Esophagus muscularis mucosa (tissue), 4 donors: ENCODE results near the gene CUX1. TPM values are rescaled to one million over a fixed set of nuclear protein-coding genes. Genes with fewer than 3 reads are reported as not detected.

Experiments used
- DNase-seq: peaks from one replicate; pipeline ENCODE4 v3.0.0-alpha.2; 2017; ENCODE audit errors: extremely low spot score
- H3K27ac ChIP-seq, 4 donors: fragments of 200-600 bp; sonication (generic); replicated peaks in 1 of 4; 1 replicate in 3 of 4; 2 replicates in 1 of 4; pipeline ENCODE4 v1.5.1; 2016 to 2019; ENCODE audit warnings: mild to moderate bottlenecking in 1 of 4
- H3K27me3 ChIP-seq, 4 donors: fragments of 200-600 bp; sonication (generic); one replicate each; pipeline versions ENCODE4 v1.5.1 to v1.6.0; 2016 to 2019
- H3K36me3 ChIP-seq, 4 donors: fragments of 200-600 bp; sonication (generic); one replicate each; pipeline ENCODE4 v1.5.1; 2016 to 2019
- H3K4me1 ChIP-seq, 4 donors: fragments of 200-600 bp; sonication (generic); one replicate each; pipeline ENCODE4 v1.5.1; 2016 to 2019
- H3K4me3 ChIP-seq, 4 donors: fragments of 200-600 bp; sonication (generic); 1 replicate in 2 of 4; 2 replicates in 2 of 4; pipeline ENCODE4 v1.5.1; 2016 to 2019; ENCODE audit warnings: mild to moderate bottlenecking in 4 of 4, moderate library complexity in 1 of 4
- H3K9me3 ChIP-seq, 4 donors: fragments of 200-600 bp; sonication (generic); 1 replicate in 3 of 4; 2 replicates in 1 of 4; pipeline ENCODE4 v1.5.1; 2016 to 2019
- EP300 ChIP-seq: sonication (generic); formaldehyde crosslinking; IDR thresholded peaks from one replicate; pipeline ENCODE4 v1.6.1; 2017; ENCODE audit warnings: antibody characterized with exemption
- POLR2A ChIP-seq: fragments of 450-650 bp; IDR thresholded peaks from one replicate; pipeline ENCODE4 v1.6.1; 2017; ENCODE audit warnings: antibody characterized with exemption, moderate library complexity, mild to moderate bottlenecking, low read depth
- POLR2AphosphoS5 ChIP-seq, 2 donors: sonication (generic); formaldehyde crosslinking; IDR thresholded peaks; one replicate each; pipeline ENCODE4 v1.6.1; 2017; ENCODE audit warnings: antibody characterized with exemption in 2 of 2
- WGBS: methylation state at CpG from one replicate; pipeline ENCODE4 v1.1.5; 2018; 5-methylcytosine and 5-hydroxymethylcytosine counted together
- intact Hi-C: fragments of 100-400 bp; cut with DNase I; formaldehyde crosslinking; loops from one replicate; pipeline ENCODE4 v1.15.1; 2023
- total RNA-seq, 4 donors: library from RNA; depleted of rRNA; stranded (reverse); fragments of >200 nt; gene quantifications; one replicate each; pipeline versions ENCODE4 v1.1.0 to v1.2.1, GENCODE V29; 2016
- TF ChIP-seq, protein P1 (sequence below), 3 experiments: fragments of 200-600 bp in 2 of 3; fragments of 450-650 bp in 1 of 3; sonication (generic) in 2 of 3; IDR thresholded peaks; one replicate each; pipeline ENCODE4 v1.5.1; 2017 to 2019; ENCODE audit warnings: antibody characterized with exemption in 3 of 3, mild to moderate bottlenecking in 2 of 3, moderate library complexity in 1 of 3

Gene CUX1
- total RNA-seq, 4 donors from 2014 or later = 61.5 to 136 (median 92.3) TPM

DNA sequence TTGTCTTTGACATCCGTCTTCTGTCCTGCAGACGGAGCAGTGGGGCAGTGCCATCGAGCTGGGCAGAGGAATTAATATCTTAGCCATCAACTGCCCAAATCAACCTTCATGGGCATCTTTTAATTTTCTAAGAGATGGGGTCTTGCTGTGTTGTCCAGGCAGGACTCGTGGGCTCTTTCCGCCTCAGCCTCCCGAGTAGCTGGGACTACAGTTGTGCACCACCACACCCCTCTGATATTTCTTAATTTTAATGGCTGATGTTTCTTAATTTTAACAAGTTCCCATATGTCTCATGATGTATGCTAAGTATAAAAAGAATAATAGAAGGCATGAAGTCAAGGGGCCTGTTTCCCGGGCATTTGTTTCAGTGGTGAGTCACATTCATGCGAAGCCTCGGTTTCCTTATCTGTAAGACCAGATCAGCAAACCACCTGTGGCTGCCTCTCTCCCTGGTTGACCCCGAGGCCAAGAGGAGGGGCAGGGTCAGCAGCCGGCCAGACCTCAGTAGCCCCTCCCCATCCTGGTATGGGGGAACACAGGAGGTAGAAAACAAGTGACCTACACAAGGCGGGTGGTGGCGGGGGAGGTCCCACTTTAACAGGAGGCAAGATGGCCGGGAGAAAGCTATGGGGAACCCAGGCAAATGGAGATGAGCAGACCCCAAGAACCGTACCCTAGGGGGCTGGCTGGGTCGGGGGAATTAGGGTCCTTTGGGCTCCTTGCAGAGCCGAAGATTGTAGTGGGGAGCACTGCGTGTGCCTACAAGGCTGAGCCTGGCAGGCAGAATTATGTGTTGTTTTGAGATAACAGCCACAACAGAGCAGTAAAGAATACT, 85.5 kb downstream of the CUX1 start:
- Histone ChIP-seq H3K9me3 (no peaks in the 10 kb centered on the region), H3K27ac (no peak overlapping the region), H3K4me3 (no peak overlapping the region), H3K4me1 (peaks cover 29 to 42% (median 37%) of the 10 kb centered on the region in 4 donors), H3K36me3 (no peaks in the 10 kb centered on the region), H3K27me3 (no peaks in the 10 kb centered on the region)
- DNase-seq = no peak
- TF ChIP-seq, protein P1, sequence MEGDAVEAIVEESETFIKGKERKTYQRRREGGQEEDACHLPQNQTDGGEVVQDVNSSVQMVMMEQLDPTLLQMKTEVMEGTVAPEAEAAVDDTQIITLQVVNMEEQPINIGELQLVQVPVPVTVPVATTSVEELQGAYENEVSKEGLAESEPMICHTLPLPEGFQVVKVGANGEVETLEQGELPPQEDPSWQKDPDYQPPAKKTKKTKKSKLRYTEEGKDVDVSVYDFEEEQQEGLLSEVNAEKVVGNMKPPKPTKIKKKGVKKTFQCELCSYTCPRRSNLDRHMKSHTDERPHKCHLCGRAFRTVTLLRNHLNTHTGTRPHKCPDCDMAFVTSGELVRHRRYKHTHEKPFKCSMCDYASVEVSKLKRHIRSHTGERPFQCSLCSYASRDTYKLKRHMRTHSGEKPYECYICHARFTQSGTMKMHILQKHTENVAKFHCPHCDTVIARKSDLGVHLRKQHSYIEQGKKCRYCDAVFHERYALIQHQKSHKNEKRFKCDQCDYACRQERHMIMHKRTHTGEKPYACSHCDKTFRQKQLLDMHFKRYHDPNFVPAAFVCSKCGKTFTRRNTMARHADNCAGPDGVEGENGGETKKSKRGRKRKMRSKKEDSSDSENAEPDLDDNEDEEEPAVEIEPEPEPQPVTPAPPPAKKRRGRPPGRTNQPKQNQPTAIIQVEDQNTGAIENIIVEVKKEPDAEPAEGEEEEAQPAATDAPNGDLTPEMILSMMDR (IDR thresholded peaks at IDR 0.05) = no peak
- TF ChIP-seq EP300 (no peak), POLR2AphosphoS5 (IDR thresholded peaks at IDR 0.05) (no peak), POLR2A (no peak)
- 89% methylated on average over 17 of the region's 18 CpGs for WGBS
- intact Hi-C loops = no loop called here

DNA sequence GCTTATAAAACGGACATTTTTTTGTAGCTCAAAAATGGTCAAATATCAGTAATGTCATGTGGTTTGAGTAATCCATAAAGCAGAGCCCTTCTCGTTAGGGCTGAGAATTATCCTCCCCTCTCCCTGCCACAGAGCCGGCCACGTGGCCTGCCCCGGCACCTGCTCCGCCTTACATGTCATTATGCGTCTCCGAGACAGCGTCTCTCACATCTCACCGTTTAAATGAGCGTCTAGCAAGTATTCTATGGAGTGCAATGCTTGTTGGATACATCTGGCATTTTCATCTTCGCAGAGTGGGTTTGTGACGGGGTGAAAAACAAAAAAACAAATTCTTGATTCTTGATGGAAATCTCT, 86.1 kb downstream of the CUX1 start:
- DNase-seq = no peak
- TF ChIP-seq POLR2A = no peak
- TF ChIP-seq EP300 = no peak
- TF ChIP-seq, protein P1 (IDR thresholded peaks at IDR 0.05) = no peak
- no peaks in the 10 kb centered on the region for H3K36me3 ChIP-seq
- WGBS = 95% methylated on average over 13 of the region's 13 CpGs
- intact Hi-C loops = no loop called here
- no peaks in the 10 kb centered on the region for H3K27me3 ChIP-seq
- H3K9me3 ChIP-seq = no peaks in the 10 kb centered on the region
- H3K4me3 ChIP-seq = no peak overlapping the region
- H3K27ac ChIP-seq = no peak overlapping the region
- peaks cover 24 to 39% (median 36%) of the 10 kb centered on the region in 4 donors for H3K4me1 ChIP-seq

DNA sequence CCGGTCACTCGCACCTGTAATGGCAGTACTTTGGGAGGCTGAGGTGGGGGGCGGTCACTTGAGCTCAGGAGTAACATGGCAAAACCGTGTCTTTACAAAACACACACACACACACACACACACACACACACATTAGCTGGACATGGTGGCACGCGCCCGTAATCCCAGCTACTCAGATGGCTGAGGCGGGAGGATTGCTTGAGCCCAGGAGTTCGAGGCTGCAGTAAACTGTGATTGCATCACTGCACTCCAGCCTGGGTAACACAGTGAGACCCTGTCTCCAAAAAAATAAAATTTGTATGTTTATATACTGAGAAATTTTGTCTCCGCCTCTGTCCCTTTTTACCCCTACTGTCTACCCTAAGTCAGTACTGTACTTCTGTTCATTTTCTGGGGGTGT, 86.6 kb downstream of the CUX1 start:
- H3K27me3 ChIP-seq = no peaks in the 10 kb centered on the region
- no peaks in the 10 kb centered on the region for H3K36me3 ChIP-seq
- DNase-seq = no peak
- TF ChIP-seq EP300 (no peak), POLR2A (no peak), POLR2AphosphoS5 (IDR thresholded peaks at IDR 0.05) (no peak)
- TF ChIP-seq, protein P1 (IDR thresholded peaks at IDR 0.05) = no peak
- H3K4me3 ChIP-seq = no peak overlapping the region
- no peaks in the 10 kb centered on the region for H3K9me3 ChIP-seq
- H3K4me1 ChIP-seq = peaks cover 23 to 35% (median 32%) of the 10 kb centered on the region in 4 donors
- H3K27ac ChIP-seq = no peak overlapping the region
- WGBS = 96% methylated on average over 10 of the region's 10 CpGs
- intact Hi-C loops = no loop called here

- intact Hi-C loops = no loop called here
- H3K4me3 ChIP-seq = no peak overlapping the region
These were observed 87.9 kb downstream of the CUX1 start for GRCh38 chr7:101905203-101905865.

More at GRCh38 chr7:101905203-101905865, 87.9 kb downstream of the CUX1 start:
- DNase-seq = no peak
- peaks cover 18 to 29% (median 20%) of the 10 kb centered on the region in 4 donors for H3K4me1 ChIP-seq
- H3K9me3 ChIP-seq = no peaks in the 10 kb centered on the region
- no peak overlapping the region for H3K27ac ChIP-seq
- H3K27me3 ChIP-seq = no peaks in the 10 kb centered on the region
- TF ChIP-seq, protein P1 (IDR thresholded peaks at IDR 0.05) = no peak
- TF ChIP-seq EP300 (no peak), POLR2AphosphoS5 (IDR thresholded peaks at IDR 0.05) (no peak), POLR2A (no peak)
- 93% methylated on average over 17 of the region's 17 CpGs for WGBS
- H3K36me3 ChIP-seq = no peaks in the 10 kb centered on the region
